PC-3 (cell line): ENCODE results near the gene MAPKAP1. TPM values are rescaled to one million over a fixed set of nuclear protein-coding genes. Genes with fewer than 3 reads are reported as not detected.

Experiments
- ATAC-seq: fragments of 200-7000 bp; cut with Tn5 transposase; 2 replicates; pipeline ENCODE4 v1.9.1; 2020; ENCODE audit warnings: mild to moderate bottlenecking, moderate library complexity
- BruUV-seq: library from RNA; stranded (reverse); fragments of 400-500 nt; replicated peaks from 2 replicates; lab custom pipeline; 2021; lab: Mats Ljungman, UMichigan
- CTCF ChIA-PET: fragments of 300-600 bp; sonication (Branson Sonifier 250); formaldehyde crosslinking; loops from one replicate; lab custom pipeline; 2022; ENCODE audit warnings: antibody characterized with exemption; lab: Charles Lee
- POLR2A ChIA-PET: fragments of 300-600 bp; sonication (Branson Sonifier 250); formaldehyde crosslinking; loops from one replicate; lab custom pipeline; 2022; ENCODE audit warnings: antibody characterized with exemption; ENCODE audit not compliant: unreplicated experiment; lab: Charles Lee
- DNase-seq: peaks from one replicate; pipeline ENCODE4 v3.0.0-alpha.2; 2015
- H2AFZ ChIP-seq: fragments of 300-600 bp; sonication (generic); 2 replicates; pipeline ENCODE4 v1.6.0; 2016; ENCODE audit warnings: antibody characterized with exemption, low read length
- H3F3A ChIP-seq: fragments of 300-600 bp; sonication (generic); one replicate; pipeline ENCODE4 v1.6.0; 2017; ENCODE audit warnings: antibody characterized with exemption, low read length, control low read depth, mild to moderate bottlenecking; ENCODE audit not compliant: unreplicated experiment
- H3K27ac ChIP-seq: fragments of 300-600 bp; sonication (generic); 2 replicates; pipeline ENCODE4 v1.5.1; 2016; ENCODE audit warnings: mild to moderate bottlenecking, low read length
- H3K27me3 ChIP-seq: fragments of 300-600 bp; sonication (generic); 2 replicates; pipeline ENCODE4 v1.6.1; 2016; ENCODE audit warnings: low read length, mixed read lengths
- H3K36me3 ChIP-seq: fragments of 300-600 bp; sonication (generic); 2 replicates; pipeline ENCODE4 v1.6.1; 2016; ENCODE audit warnings: low read depth, mixed run types, low read length, mixed read lengths
- H3K4me1 ChIP-seq: fragments of 300-600 bp; sonication (generic); 2 replicates; pipeline ENCODE4 v1.5.1; 2016; ENCODE audit warnings: low read length; ENCODE audit not compliant: insufficient read depth
- H3K4me2 ChIP-seq: fragments of 300-600 bp; sonication (generic); 2 replicates; pipeline ENCODE4 v1.6.0; 2016; ENCODE audit warnings: low read length
- H3K4me3 ChIP-seq: fragments of 300-600 bp; sonication (generic); 2 replicates; pipeline ENCODE4 v1.5.1; 2016; ENCODE audit warnings: mild to moderate bottlenecking, low read length, mixed read lengths
- H3K79me2 ChIP-seq: fragments of 300-600 bp; sonication (generic); 2 replicates; pipeline ENCODE4 v1.6.1; 2017; ENCODE audit warnings: low read length, mixed read lengths
- H3K9ac ChIP-seq: fragments of 300-600 bp; sonication (generic); 2 replicates; pipeline ENCODE4 v1.6.0; 2016; ENCODE audit warnings: mild to moderate bottlenecking, low read length
- H3K9me2 ChIP-seq: fragments of 300-600 bp; sonication (generic); replicated peaks from 2 replicates; pipeline ENCODE4 v1.6.1; 2016; ENCODE audit warnings: mixed run types, low read length, mixed read lengths
- H3K9me3 ChIP-seq: fragments of 300-600 bp; sonication (generic); 2 replicates; pipeline ENCODE4 v1.6.1; 2016; ENCODE audit warnings: low read length, mixed read lengths
- H4K20me1 ChIP-seq: fragments of 300-600 bp; sonication (generic); 2 replicates; pipeline ENCODE4 v1.6.1; 2016; ENCODE audit warnings: low read length, mixed read lengths
- EZH2 ChIP-seq: fragments of 300-600 bp; sonication (generic); IDR thresholded peaks from one replicate; pipeline ENCODE4 v1.6.1; 2017; ENCODE audit warnings: antibody characterized with exemption, mild to moderate bottlenecking, low read length; ENCODE audit not compliant: unreplicated experiment
- EZH2phosphoT487 ChIP-seq: fragments of 300-600 bp; sonication (generic); IDR thresholded peaks from 2 replicates; pipeline ENCODE4 v1.6.1; 2018; ENCODE audit warnings: mild to moderate bottlenecking, antibody characterized with exemption, low read length, borderline replicate concordance
- intact Hi-C: fragments of 100-400 bp; cut with micrococcal nuclease; formaldehyde crosslinking; loops from 2 replicates; pipeline ENCODE4 v1.9.0; 2023
- total RNA-seq: library from RNA; depleted of rRNA; stranded (reverse); fragments of >200 nt; gene quantifications from 2 replicates; pipeline ENCODE4 v1.2.3, GENCODE V29; 2014
- TF ChIP-seq, protein P1 (sequence below): fragments of 300-600 bp; sonication (generic); conservative IDR thresholded peaks from 2 replicates; pipeline ENCODE4 v1.5.1; 2017; ENCODE audit warnings: antibody characterized with exemption, low read depth, mild to moderate bottlenecking, low read length

Gene MAPKAP1
- total RNA-seq, 1 experiment from 2014 or later, result 128 TPM

DNA sequence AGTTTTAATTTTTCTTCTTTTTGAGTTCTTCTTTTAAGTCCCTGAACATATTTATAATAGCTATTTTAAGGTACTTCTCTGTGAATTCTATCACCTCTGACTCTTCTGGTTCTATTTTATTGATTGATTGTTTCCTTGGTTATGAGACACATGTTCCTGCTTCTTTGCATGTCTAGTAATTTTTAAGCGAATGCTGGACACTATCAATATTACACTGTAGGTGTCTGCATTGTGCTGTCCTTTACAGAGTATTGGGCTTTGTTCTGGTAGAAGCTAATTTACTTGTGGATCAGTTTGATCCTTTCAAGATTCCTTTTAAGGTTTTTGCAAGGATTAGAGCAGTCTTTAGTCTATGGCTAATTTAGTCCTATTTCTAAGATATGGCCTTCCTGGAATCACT lies 249.7 kb downstream of the MAPKAP1 start:
- H3K27me3 ChIP-seq, result no peaks in the 10 kb centered on the region
- H3K27ac ChIP-seq, result no peak overlapping the region
- ATAC-seq, result no peak
- H3F3A ChIP-seq, result no peaks in the 10 kb centered on the region
- POLR2A ChIA-PET, result no interaction called here
- TF ChIP-seq EZH2 (no peak), EZH2phosphoT487 (no peak)
- TF ChIP-seq, protein P1, sequence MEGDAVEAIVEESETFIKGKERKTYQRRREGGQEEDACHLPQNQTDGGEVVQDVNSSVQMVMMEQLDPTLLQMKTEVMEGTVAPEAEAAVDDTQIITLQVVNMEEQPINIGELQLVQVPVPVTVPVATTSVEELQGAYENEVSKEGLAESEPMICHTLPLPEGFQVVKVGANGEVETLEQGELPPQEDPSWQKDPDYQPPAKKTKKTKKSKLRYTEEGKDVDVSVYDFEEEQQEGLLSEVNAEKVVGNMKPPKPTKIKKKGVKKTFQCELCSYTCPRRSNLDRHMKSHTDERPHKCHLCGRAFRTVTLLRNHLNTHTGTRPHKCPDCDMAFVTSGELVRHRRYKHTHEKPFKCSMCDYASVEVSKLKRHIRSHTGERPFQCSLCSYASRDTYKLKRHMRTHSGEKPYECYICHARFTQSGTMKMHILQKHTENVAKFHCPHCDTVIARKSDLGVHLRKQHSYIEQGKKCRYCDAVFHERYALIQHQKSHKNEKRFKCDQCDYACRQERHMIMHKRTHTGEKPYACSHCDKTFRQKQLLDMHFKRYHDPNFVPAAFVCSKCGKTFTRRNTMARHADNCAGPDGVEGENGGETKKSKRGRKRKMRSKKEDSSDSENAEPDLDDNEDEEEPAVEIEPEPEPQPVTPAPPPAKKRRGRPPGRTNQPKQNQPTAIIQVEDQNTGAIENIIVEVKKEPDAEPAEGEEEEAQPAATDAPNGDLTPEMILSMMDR, result no peak
- no peaks in the 10 kb centered on the region for H3K4me1 ChIP-seq
- 0 out of 2 replicates have a peak, but pooled peaks cover 7% of the 10 kb centered on the region for H3K36me3 ChIP-seq
- no peaks in the 10 kb centered on the region for H3K79me2 ChIP-seq
- no peaks in the 10 kb centered on the region for H3K9me2 ChIP-seq
- no peaks in the 10 kb centered on the region for H4K20me1 ChIP-seq
- no peak overlapping the region for H2AFZ ChIP-seq
- CTCF ChIA-PET, result no interaction called here
- no peak overlapping the region for H3K9ac ChIP-seq
- no peaks in the 10 kb centered on the region for H3K9me3 ChIP-seq
- no peak for DNase-seq
- intact Hi-C loops, result no loop called here
- no peak overlapping the region for H3K4me3 ChIP-seq
- H3K4me2 ChIP-seq, result no peak overlapping the region
- no TSS peak for BruUV-seq

DNA sequence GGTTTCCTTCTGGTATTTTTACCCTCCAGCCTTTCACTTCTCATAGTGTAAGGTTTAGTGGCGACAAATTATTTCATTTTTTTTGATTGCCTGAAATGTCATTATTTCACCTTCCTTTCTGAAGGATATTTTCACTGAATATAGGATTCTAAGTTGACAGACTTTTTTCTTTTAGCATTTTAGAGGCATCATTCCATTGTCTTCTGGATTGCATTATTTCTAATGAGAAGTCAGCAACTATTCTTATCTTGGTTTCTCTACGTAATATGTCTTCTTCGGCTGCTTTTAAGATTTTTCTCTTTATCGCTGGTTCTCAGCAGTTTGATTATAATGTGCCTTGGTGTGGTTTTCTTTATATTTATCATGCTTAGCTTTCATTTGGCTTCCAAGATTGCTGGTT lies 251.1 kb downstream of the MAPKAP1 start:
- no peak overlapping the region for H3K27ac ChIP-seq
- ATAC-seq, result no peak
- H3K4me3 ChIP-seq, result no peak overlapping the region
- no peaks in the 10 kb centered on the region for H3K4me1 ChIP-seq
- no peaks in the 10 kb centered on the region for H3K9me2 ChIP-seq
- no peak overlapping the region for H2AFZ ChIP-seq
- no peaks in the 10 kb centered on the region for H3F3A ChIP-seq
- intact Hi-C loops, result no loop called here
- no peaks in the 10 kb centered on the region for H3K27me3 ChIP-seq
- H3K36me3 ChIP-seq, result 0 out of 2 replicates have a peak, but pooled peaks cover 7% of the 10 kb centered on the region
- no TSS peak for BruUV-seq
- H4K20me1 ChIP-seq, result no peaks in the 10 kb centered on the region
- H3K9ac ChIP-seq, result no peak overlapping the region
- H3K9me3 ChIP-seq, result no peaks in the 10 kb centered on the region
- H3K4me2 ChIP-seq, result no peak overlapping the region
- ChIA-PET POLR2A (no interaction called here), CTCF (no interaction called here)
- DNase-seq, result no peak
- TF ChIP-seq EZH2phosphoT487 (no peak), EZH2 (no peak)
- TF ChIP-seq, protein P1, result no peak
- no peaks in the 10 kb centered on the region for H3K79me2 ChIP-seq

DNA sequence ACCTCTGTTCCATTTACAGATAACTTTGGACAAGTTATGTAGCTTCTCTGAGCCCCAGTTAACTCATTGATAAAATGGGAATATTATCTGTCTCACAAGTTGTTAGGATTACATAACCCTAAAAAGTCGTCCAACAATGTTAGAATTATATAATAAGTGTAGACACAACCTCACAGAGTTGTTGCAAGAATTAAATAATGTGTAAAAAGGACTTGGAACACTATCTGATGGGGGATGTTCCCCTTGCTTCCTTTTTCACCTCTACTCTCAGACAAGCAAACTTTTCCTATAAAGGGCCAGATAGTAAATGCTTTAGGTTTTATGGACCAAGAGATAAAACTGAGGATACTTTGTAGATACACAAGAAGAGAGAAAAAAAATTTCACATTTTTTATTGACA lies 251.9 kb downstream of the MAPKAP1 start:
- intact Hi-C loops, result no loop called here
- no TSS peak for BruUV-seq
- no peaks in the 10 kb centered on the region for H3K9me2 ChIP-seq

More for the DNA sequence above, 251.9 kb downstream of the MAPKAP1 start:
- Histone ChIP-seq H3K4me2 (no peak overlapping the region), H3K27me3 (no peaks in the 10 kb centered on the region), H3K36me3 (0 out of 2 replicates have a peak, but pooled peaks cover 7% of the 10 kb centered on the region), H3K9ac (no peak overlapping the region), H4K20me1 (no peaks in the 10 kb centered on the region), H3K27ac (no peak overlapping the region), H2AFZ (no peak overlapping the region), H3K4me1 (no peaks in the 10 kb centered on the region), H3F3A (no peaks in the 10 kb centered on the region), H3K9me3 (no peaks in the 10 kb centered on the region), H3K4me3 (no peak overlapping the region), H3K79me2 (no peaks in the 10 kb centered on the region)
- ChIA-PET POLR2A (no interaction called here), CTCF (no interaction called here)
- DNase-seq, result no peak
- ATAC-seq, result no peak
- TF ChIP-seq, protein P1, result no peak
